H1 (cell line): ENCODE measurements around the gene KRT76. TPM values are rescaled to one million over a fixed set of nuclear protein-coding genes. Genes with fewer than 3 reads are reported as not detected.

Experiments
- CTCF ChIA-PET: fragments of 300-600 bp; sonication (Branson Sonifier 250); formaldehyde crosslinking; loops from one replicate; lab custom pipeline; 2021; ENCODE audit not compliant: partially characterized antibody; lab: Charles Lee
- POLR2A ChIA-PET: fragments of 300-600 bp; sonication (Branson Sonifier 250); formaldehyde crosslinking; loops from one replicate; lab custom pipeline; 2021; ENCODE audit warnings: inconsistent platforms; ENCODE audit not compliant: partially characterized antibody; lab: Charles Lee
- DNase-seq, 2 experiments: peaks; one replicate each; pipeline versions ENCODE4 v3.0.0 to v3.0.0-alpha.2; 2010 to 2022; ENCODE audit warnings: low spot score in 2 of 2, low read depth in 1 of 2, mixed read lengths in 1 of 2
- FAIRE-seq: peaks from 2 replicates; lab custom pipeline; 2011; peaks lifted over from hg19 to GRCh38; lab: Jason Lieb, UNC
- H2AFZ ChIP-seq: 2 replicates; pipeline ENCODE4 v1.8.1; 2012; ENCODE audit warnings: low read length, inconsistent platforms
- H2AK5ac ChIP-seq: 2 replicates; pipeline ENCODE4 v1.6.1; 2013; ENCODE audit warnings: low read depth, low read length
- H2BK120ac ChIP-seq: replicated peaks from 2 replicates; pipeline ENCODE3; 2013; ENCODE audit warnings: low read depth, low read length, inconsistent platforms
- H2BK12ac ChIP-seq: 2 replicates; pipeline ENCODE4 v1.6.1; 2013; ENCODE audit warnings: low read depth, low read length
- H2BK15ac ChIP-seq: 2 replicates; pipeline ENCODE4 v1.6.1; 2013; ENCODE audit warnings: low read length
- H2BK20ac ChIP-seq: 2 replicates; pipeline ENCODE4 v1.6.1; 2013; ENCODE audit warnings: low read length
- H2BK5ac ChIP-seq: 2 replicates; pipeline ENCODE4 v1.6.1; 2013; ENCODE audit warnings: low read depth, low read length
- H3K14ac ChIP-seq: 2 replicates; pipeline ENCODE4 v1.6.1; 2013; ENCODE audit warnings: inconsistent platforms; ENCODE audit not compliant: insufficient read length
- H3K18ac ChIP-seq: 2 replicates; pipeline ENCODE4 v1.6.1; 2013; ENCODE audit warnings: low read length; ENCODE audit errors: extremely low read depth
- H3K23ac ChIP-seq: 2 replicates; pipeline ENCODE4 v1.6.1; 2013; ENCODE audit warnings: inconsistent platforms; ENCODE audit not compliant: insufficient read length
- H3K23me2 ChIP-seq: 2 replicates; pipeline ENCODE4 v1.6.1; 2013; ENCODE audit warnings: low read depth, low read length
- H3K27ac ChIP-seq: 2 replicates; pipeline ENCODE4 v1.6.1; 2011; ENCODE audit warnings: low read depth, low read length, inconsistent platforms
- H3K27me3 ChIP-seq, 4 experiments: replicated peaks in 1 of 4; 1 replicate in 1 of 4; 2 replicates in 3 of 4; pipeline versions ENCODE4 v1.6.1 to v1.8.1; 2011 to 2013; ENCODE audit warnings: low read length in 3 of 4, mild to moderate bottlenecking in 3 of 4, inconsistent platforms in 2 of 4, mixed read lengths in 2 of 4, moderate library complexity in 1 of 4; ENCODE audit not compliant: control insufficient read depth in 3 of 4, insufficient read depth in 3 of 4; ENCODE audit errors: extremely low read depth in 1 of 4
- H3K36me3 ChIP-seq, 4 experiments: 2 replicates each; pipeline versions ENCODE4 v1.6.1 to v1.8.1; 2011 to 2013; ENCODE audit warnings: mild to moderate bottlenecking in 4 of 4, low read length in 3 of 4, moderate library complexity in 2 of 4, control low read depth in 1 of 4, inconsistent platforms in 1 of 4; ENCODE audit not compliant: insufficient read depth in 4 of 4, control insufficient read depth in 2 of 4
- H3K4ac ChIP-seq: replicated peaks from 2 replicates; pipeline ENCODE3; 2013; ENCODE audit warnings: low read length, low read depth, mixed read lengths, inconsistent platforms; ENCODE audit not compliant: insufficient read length
- H3K4me1 ChIP-seq, 4 experiments: replicated peaks in 1 of 4; 1 replicate in 1 of 4; 2 replicates in 3 of 4; pipeline versions ENCODE4 v1.6.1 to v1.8.1; 2011 to 2013; ENCODE audit warnings: low read length in 3 of 4, inconsistent platforms in 2 of 4, mixed read lengths in 1 of 4; ENCODE audit not compliant: insufficient read depth in 4 of 4, control insufficient read depth in 3 of 4
- H3K4me2 ChIP-seq, 2 experiments: 2 replicates each; pipeline versions ENCODE4 v1.6.1 to v1.8.1; 2011 to 2013; ENCODE audit warnings: low read depth in 2 of 2, low read length in 2 of 2, control low read depth in 1 of 2, inconsistent platforms in 1 of 2, mild to moderate bottlenecking in 1 of 2; ENCODE audit not compliant: insufficient read depth in 1 of 2
- H3K4me3 ChIP-seq, 4 experiments: fragments of 200-600, 300-600 bp in 1 of 4; sonication (generic), shearing (Covaris generic), sonication (Bioruptor Twin) in 1 of 4; 2 replicates each; pipeline versions ENCODE4 v1.5.1 to v1.8.1; 2011 to 2016; ENCODE audit warnings: low read length in 4 of 4, low read depth in 3 of 4, control low read depth in 2 of 4, inconsistent platforms in 2 of 4, mild to moderate bottlenecking in 2 of 4, mixed read lengths in 1 of 4, moderate library complexity in 1 of 4; ENCODE audit not compliant: insufficient read depth in 2 of 4; ENCODE audit errors: extremely low read depth in 1 of 4
- H3K56ac ChIP-seq: replicated peaks from 2 replicates; pipeline ENCODE3; 2013; ENCODE audit warnings: low read depth, mild to moderate bottlenecking, mixed read lengths, low read length, inconsistent platforms; ENCODE audit not compliant: insufficient read length
- H3K79me1 ChIP-seq: 2 replicates; pipeline ENCODE4 v1.6.1; 2013; ENCODE audit warnings: low read depth, low read length, control low read depth
- H3K79me2 ChIP-seq, 2 experiments: 2 replicates each; pipeline versions ENCODE4 v1.6.1 to v1.8.1; 2012 to 2013; ENCODE audit warnings: low read length in 2 of 2, mild to moderate bottlenecking in 2 of 2, inconsistent platforms in 1 of 2; ENCODE audit not compliant: insufficient read depth in 2 of 2, control insufficient read depth in 1 of 2
- H3K9ac ChIP-seq, 4 experiments: replicated peaks in 1 of 4; 1 replicate in 1 of 4; 2 replicates in 3 of 4; pipeline versions ENCODE4 v1.6.1 to v1.8.1; 2011 to 2013; ENCODE audit warnings: low read depth in 3 of 4, low read length in 3 of 4, control low read depth in 2 of 4, mild to moderate bottlenecking in 2 of 4, moderate library complexity in 2 of 4, inconsistent platforms in 1 of 4; ENCODE audit errors: extremely low read depth in 1 of 4
- H3K9me3 ChIP-seq, 2 experiments: 2 replicates each; pipeline versions ENCODE4 v1.6.1 to v1.8.1; 2012 to 2013; ENCODE audit warnings: mild to moderate bottlenecking in 2 of 2, moderate library complexity in 2 of 2, control low read depth in 1 of 2, inconsistent platforms in 1 of 2, low read depth in 1 of 2, low read length in 1 of 2, mixed read lengths in 1 of 2; ENCODE audit not compliant: insufficient read depth in 2 of 2
- H4K20me1 ChIP-seq, 2 experiments: replicated peaks in 1 of 2; 2 replicates each; pipeline versions ENCODE3 to v1.8.1; 2011 to 2013; ENCODE audit warnings: inconsistent platforms in 2 of 2, low read length in 2 of 2, mild to moderate bottlenecking in 1 of 2; ENCODE audit not compliant: insufficient read depth in 2 of 2, control insufficient read depth in 1 of 2
- H4K5ac ChIP-seq: 2 replicates; pipeline ENCODE4 v1.6.1; 2013; ENCODE audit warnings: low read length, low read depth, mixed read lengths, inconsistent platforms; ENCODE audit not compliant: insufficient read length
- H4K8ac ChIP-seq: 2 replicates; pipeline ENCODE4 v1.8.0; 2013; ENCODE audit warnings: mild to moderate bottlenecking, moderate library complexity, low read length, inconsistent platforms; ENCODE audit not compliant: insufficient read depth; ENCODE audit errors: extremely low read depth
- H4K91ac ChIP-seq: replicated peaks from 2 replicates; pipeline ENCODE3; 2013; ENCODE audit warnings: low read length, mixed read lengths, inconsistent platforms; ENCODE audit not compliant: insufficient read length
- CBX5 ChIP-seq: fragments of 300-800, 300-1000 bp; sonication (generic); IDR thresholded peaks from 2 replicates; pipeline ENCODE4 v1.7.1; 2016; ENCODE audit warnings: antibody characterized with exemption, low read length, low read depth
- CHD1 ChIP-seq: IDR thresholded peaks from 2 replicates; pipeline ENCODE4 v1.6.1; 2012; ENCODE audit warnings: low read depth, low read length, improper control_type of control experiment
- EZH2 ChIP-seq: fragments of 200-600 bp; sonication (generic); IDR thresholded peaks from 2 replicates; pipeline ENCODE4 v1.7.1; 2012; ENCODE audit warnings: low read depth, mild to moderate bottlenecking, moderate library complexity, low read length, inconsistent platforms; ENCODE audit not compliant: severe bottlenecking
- GTF2F1 ChIP-seq: IDR thresholded peaks from 2 replicates; pipeline ENCODE4 v1.6.1; 2012; ENCODE audit warnings: low read depth, low read length, improper control_type of control experiment, borderline replicate concordance
- HDAC2 ChIP-seq, 2 experiments: fragments of 300-600 bp in 1 of 2; sonication (generic) in 1 of 2; IDR thresholded peaks; 2 replicates each; pipeline ENCODE4 v1.6.1; 2011 to 2012; ENCODE audit warnings: low read depth in 2 of 2, low read length in 2 of 2, mild to moderate bottlenecking in 2 of 2, moderate library complexity in 2 of 2, borderline replicate concordance in 1 of 2, inconsistent platforms in 1 of 2
- MAFK ChIP-seq: IDR thresholded peaks from 2 replicates; pipeline ENCODE4 v1.6.1; 2012; ENCODE audit warnings: low read depth, mild to moderate bottlenecking, improper control_type of control experiment, low read length
- PHF8 ChIP-seq: fragments of 200-600 bp; sonication (generic); conservative IDR thresholded peaks from 2 replicates; pipeline ENCODE4 v1.7.1; 2012; ENCODE audit warnings: low read depth, mild to moderate bottlenecking, inconsistent platforms, low read length, moderate library complexity
- POLR2A ChIP-seq, 2 experiments: IDR thresholded peaks; 1 replicate in 1 of 2; 2 replicates in 1 of 2; pipeline ENCODE4 v1.6.1; 2011; ENCODE audit warnings: low read depth in 2 of 2, low read length in 2 of 2, mild to moderate bottlenecking in 2 of 2; ENCODE audit errors: control extremely low read depth in 1 of 2
- POU5F1 ChIP-seq: IDR thresholded peaks from 2 replicates; pipeline ENCODE4 v1.6.1; 2011; ENCODE audit warnings: low read depth, mild to moderate bottlenecking, low read length, moderate library complexity
- RAD21 ChIP-seq, 2 experiments: IDR thresholded peaks in 1 of 2; conservative IDR thresholded peaks in 1 of 2; 2 replicates each; pipeline ENCODE4 v1.6.1; 2011; ENCODE audit warnings: low read depth in 2 of 2, low read length in 2 of 2, improper control_type of control experiment in 1 of 2, inconsistent platforms in 1 of 2, mild to moderate bottlenecking in 1 of 2, moderate library complexity in 1 of 2
- SIX5 ChIP-seq: IDR thresholded peaks from 2 replicates; pipeline ENCODE4 v1.6.1; 2011; ENCODE audit warnings: mild to moderate bottlenecking, low read depth, low read length
- TBP ChIP-seq: IDR thresholded peaks from 2 replicates; pipeline ENCODE4 v1.6.1; 2011; ENCODE audit warnings: low read depth, low read length, improper control_type of control experiment
- USF2 ChIP-seq: IDR thresholded peaks from 2 replicates; pipeline ENCODE4 v1.6.1; 2011; ENCODE audit warnings: low read length, improper control_type of control experiment
- WGBS, 2 experiments: shearing (Covaris generic) in 1 of 2; methylation state at CpG; one replicate each; pipeline versions ENCODE4 v1.1.6 to v1.1.7; 2013 to 2015; ENCODE audit warnings: low lambda C conversion rate in 2 of 2, mixed read lengths in 2 of 2, inconsistent platforms in 1 of 2, low coverage in 1 of 2, missing lambda C conversion rate in 1 of 2; ENCODE audit not compliant: insufficient replicate concordance in 2 of 2, insufficient coverage in 1 of 2, insufficient read length in 1 of 2; ENCODE audit errors: extremely low coverage in 1 of 2, missing lambda C conversion rate in 1 of 2; 5-methylcytosine and 5-hydroxymethylcytosine counted together
- polyA plus RNA-seq, 7 experiments: library from polyadenylated mRNA; depleted of rRNA in 3 of 7; stranded (reverse) in 5 of 7; unstranded in 2 of 7; fragments of >200 nt in 5 of 7; fragments of 200-250 nt in 2 of 7; gene quantifications; 1 replicate in 5 of 7; 2 replicates in 1 of 7; 4 replicates in 1 of 7; pipeline versions ENCODE4 v1.2.1 to v1.2.3, GENCODE V29; 2011 to 2013; ENCODE audit warnings: missing spikeins in 2 of 7, mixed read lengths in 2 of 7
- total RNA-seq: library from RNA; stranded (reverse); fragmentation: NEBNext Ultra II Directional; extraction: Animal tissue kit (Norgen Biotek cat#: 25700); gene quantifications from 2 replicates; pipeline ENCODE4 v1.2.1, GENCODE V29; 2021

The KRT76 gene
- total and polyA plus RNA-seq, 2 of the 8 experiments (the other 6 are each of a cell fraction or from before 2014, with no cell fraction given) = not detected

GRCh38 chr12:52809166-52809565 is 32.0 kb upstream of the KRT76 start:
- no peaks in the 10 kb centered on the region for H3K79me2 ChIP-seq
- 87% methylated on average over 7 of the region's 7 CpGs; no CpG with 5 or more reads in 1 of the 2 experiments for WGBS, 2 experiments
- H3K4me3 ChIP-seq = no peak overlapping the region
- H4K91ac ChIP-seq = no peak overlapping the region
- H2BK15ac ChIP-seq = no peak overlapping the region
- no peak for TF ChIP-seq TBP
- TF ChIP-seq MAFK = no peak
- TF ChIP-seq HDAC2 (IDR thresholded peaks at IDR 0.05; ENCODE audit: borderline replicate concordance in 1 of 2, low read depth in 2 of 2, low read length in 2 of 2) = no peak
- TF ChIP-seq CHD1 = no peak
- TF ChIP-seq CBX5 = no peak
- TF ChIP-seq POU5F1 = no peak
- TF ChIP-seq POLR2A (IDR thresholded peaks at IDR 0.05; ENCODE audit: control extremely low read depth in 1 of 2, low read depth in 2 of 2, low read length in 2 of 2) = no peak
- no peak for TF ChIP-seq SIX5
- TF ChIP-seq PHF8 = no peak
- no peak for TF ChIP-seq USF2
- no peak for TF ChIP-seq GTF2F1
- TF ChIP-seq EZH2 = no peak
- TF ChIP-seq RAD21 (IDR thresholded peaks at IDR 0.05 in 1 of 2, conservative IDR thresholded peaks at IDR 0.05 in 1 of 2; ENCODE audit: low read depth in 2 of 2, low read length in 2 of 2) = no peak
- no peak overlapping the region for H3K14ac ChIP-seq
- no peak overlapping the region for H2BK20ac ChIP-seq
- H4K20me1 ChIP-seq = no peaks in the 10 kb centered on the region
- no peak overlapping the region for H2AK5ac ChIP-seq
- no peak overlapping the region for H3K4ac ChIP-seq
- no peak overlapping the region for H2AFZ ChIP-seq
- H3K27ac ChIP-seq = no peak overlapping the region
- no peak overlapping the region for H3K56ac ChIP-seq
- no peak overlapping the region for H2BK12ac ChIP-seq
- DNase-seq = no peak
- POLR2A ChIA-PET = no interaction called here
- no peaks in the 10 kb centered on the region for H3K9me3 ChIP-seq
- CTCF ChIA-PET = interaction anchor here (0.7 to 2.3 kb wide), 3 partner anchors 8 to 76 kb away, joined by 3 to 6 read pairs (median 3); no protein-coding TSS in a partner anchor
- no peak overlapping the region for H2BK120ac ChIP-seq
- no peaks in the 10 kb centered on the region for H3K36me3 ChIP-seq
- H3K4me1 ChIP-seq = peaks cover 3 to 6% (median 4%) of the 10 kb centered on the region in 4 experiments
- H3K4me2 ChIP-seq = no peak overlapping the region
- no peak overlapping the region for H3K18ac ChIP-seq
- no peaks in the 10 kb centered on the region for H3K27me3 ChIP-seq
- no peaks in the 10 kb centered on the region for H3K23me2 ChIP-seq
- H4K8ac ChIP-seq = no peak overlapping the region
- H4K5ac ChIP-seq = no peak overlapping the region
- no peak overlapping the region for H3K9ac ChIP-seq
- no peak for FAIRE-seq
- H3K23ac ChIP-seq = no peak overlapping the region
- H2BK5ac ChIP-seq = no peak overlapping the region
- no peaks in the 10 kb centered on the region for H3K79me1 ChIP-seq
